ENCODE results near the gene FAM53C.

Gene FAM53C

GRCh38 chr5:138350563-138350890 lies 12.5 kb downstream of the FAM53C start:
- in situ Hi-C loops (cut with HindIII; ENCODE audit: low sequenced_read_pairs) = no loop called here

DNA sequence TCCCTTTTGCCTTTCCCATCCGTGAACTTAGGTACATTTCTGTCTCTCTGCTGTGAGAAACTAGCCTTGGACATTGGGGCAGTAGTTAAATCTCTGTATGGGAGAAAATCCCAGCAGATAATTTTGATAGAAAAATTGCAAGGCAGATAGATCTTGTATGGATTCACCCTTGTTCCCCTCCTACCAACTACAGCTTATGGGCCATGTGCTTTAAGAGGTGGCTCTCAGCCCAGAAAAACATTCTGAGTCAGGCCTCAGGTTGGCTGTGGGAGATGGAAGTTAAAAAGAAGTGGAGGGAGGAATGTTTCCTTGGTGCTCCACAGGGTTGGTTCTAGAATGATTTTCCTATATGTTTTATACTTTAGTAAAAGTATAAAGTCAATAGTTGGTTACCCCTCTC lies 13.0 kb downstream of the FAM53C start:
- in situ Hi-C loops (cut with HindIII; ENCODE audit: low sequenced_read_pairs) = no loop called here

DNA sequence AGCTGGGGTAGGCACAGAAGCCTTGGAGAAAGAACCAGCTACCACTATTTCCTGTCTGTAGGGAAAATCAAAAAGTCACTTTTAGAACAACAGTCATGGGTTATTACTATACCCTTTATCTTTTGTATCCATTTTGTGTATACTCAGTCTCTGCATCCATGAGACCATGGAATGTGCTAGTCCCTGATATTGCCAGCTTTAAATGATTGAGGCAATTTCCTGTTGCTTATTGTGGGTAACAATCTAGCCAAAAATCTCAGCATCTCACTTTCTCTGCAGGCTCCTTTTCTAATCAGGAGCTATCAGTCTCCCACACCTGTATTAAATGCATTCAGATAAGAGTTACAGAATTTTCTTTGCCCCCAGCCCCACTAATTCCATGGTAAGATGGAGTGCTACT lies 13.5 kb downstream of the FAM53C start:
- in situ Hi-C loops (cut with HindIII; ENCODE audit: low sequenced_read_pairs) = no loop called here

DNA sequence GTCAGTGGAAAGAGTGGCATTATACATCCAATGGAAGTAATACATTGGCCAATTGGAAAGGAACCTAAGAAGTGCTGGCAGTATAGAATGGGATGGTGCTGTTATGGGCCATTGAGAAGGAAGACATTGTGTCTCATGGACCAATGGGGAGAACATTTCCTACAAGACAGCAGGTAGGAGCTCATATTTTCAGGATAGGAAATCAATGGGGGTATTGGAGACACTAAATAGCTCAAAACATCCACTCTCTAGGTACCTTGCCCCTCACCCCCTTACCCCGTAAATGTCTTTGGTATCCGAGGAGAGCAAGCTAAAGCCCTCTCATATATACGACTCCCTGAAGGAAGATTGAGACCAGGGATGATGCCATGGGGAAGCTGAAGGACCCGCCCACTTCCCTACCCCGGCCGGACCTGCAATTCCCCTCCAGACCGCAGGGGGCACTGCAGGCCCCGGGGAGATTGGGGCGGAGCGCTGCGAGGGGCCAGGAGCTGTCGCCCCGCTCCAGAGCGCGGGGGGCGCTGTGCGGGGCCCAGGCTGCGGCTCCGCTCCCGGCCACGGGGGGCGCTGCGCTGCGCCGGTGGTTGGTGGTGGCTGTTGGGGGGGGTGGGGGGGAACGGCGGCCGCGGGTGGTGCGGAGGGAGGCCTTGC lies 14.1 kb downstream of the FAM53C start, which contains the start of gene KDM3B:
Gene KDM3B, plus strand, starts transcription at position 615 of the 651 bp plus-strand sequence. CDS start 111 bp downstream, outside the sequence.
- in situ Hi-C loops (cut with HindIII; ENCODE audit: low sequenced_read_pairs) = no loop called here

- in situ Hi-C loops (cut with HindIII; ENCODE audit: low sequenced_read_pairs) = no loop called here
Measured at GRCh38 chr5:138352722-138353559, 14.9 kb downstream of the FAM53C start.

DNA sequence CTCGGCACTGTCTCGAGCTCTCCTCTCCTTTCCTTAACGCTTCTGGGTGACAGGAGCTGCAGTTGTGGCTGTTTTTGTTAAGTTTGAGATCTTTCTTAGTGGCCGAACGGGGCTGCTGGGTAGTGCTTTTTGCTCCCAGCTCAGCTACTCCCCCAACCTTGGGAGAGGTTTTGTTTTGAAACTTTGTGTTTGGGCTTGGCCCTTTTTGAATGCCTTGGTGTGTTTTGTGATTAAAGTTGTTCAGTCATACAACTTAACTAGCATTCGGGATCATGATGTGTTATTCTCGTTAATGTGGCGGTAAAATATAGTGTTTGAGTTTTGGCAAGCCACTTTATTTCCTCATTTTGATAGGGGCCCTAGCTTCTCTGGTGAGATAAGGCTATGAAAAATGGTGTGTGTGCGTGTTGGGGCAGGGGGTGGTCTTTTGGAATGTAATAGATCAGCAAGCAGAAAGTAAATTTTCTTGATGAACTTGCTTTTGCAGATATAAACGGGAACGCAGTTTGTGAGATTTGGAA lies 15.6 kb downstream of the FAM53C start:
- in situ Hi-C loops (cut with HindIII; ENCODE audit: low sequenced_read_pairs) = no loop called here

GRCh38 chr5:138354387-138354786 lies 16.3 kb downstream of the FAM53C start:
- in situ Hi-C loops (cut with HindIII; ENCODE audit: low sequenced_read_pairs) = no loop called here

GRCh38 chr5:138354926-138355378 lies 16.9 kb downstream of the FAM53C start:
- in situ Hi-C loops (cut with HindIII; ENCODE audit: low sequenced_read_pairs) = no loop called here

GRCh38 chr5:138359621-138360020 lies 21.6 kb downstream of the FAM53C start:
- in situ Hi-C loops (cut with HindIII; ENCODE audit: low sequenced_read_pairs) = no loop called here

DNA sequence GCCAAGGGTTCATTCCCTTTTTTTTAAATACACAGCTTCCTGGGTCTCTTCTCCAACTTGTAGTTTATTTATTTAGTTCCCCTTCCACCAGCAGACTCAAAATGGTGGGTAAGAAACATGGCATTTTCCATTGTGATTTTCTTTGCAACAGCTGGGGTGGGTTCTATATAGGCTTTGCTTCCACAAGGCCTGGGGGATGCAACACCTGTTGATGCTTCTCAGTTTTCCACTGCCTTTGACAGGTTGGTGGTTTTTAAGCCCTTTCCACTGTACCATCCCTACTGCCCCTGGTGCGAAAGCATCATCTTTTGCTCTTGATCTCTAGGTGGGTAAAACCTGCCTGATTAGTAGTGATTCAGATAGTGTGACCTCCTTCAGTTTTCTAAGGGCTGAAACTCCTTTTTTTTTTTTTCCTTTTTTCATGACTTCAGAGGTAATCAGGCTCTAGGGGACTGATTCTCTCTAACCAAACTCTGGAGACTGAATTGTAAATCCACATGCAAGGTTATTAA lies 22.9 kb downstream of the FAM53C start:
- in situ Hi-C loops (cut with HindIII; ENCODE audit: low sequenced_read_pairs) = no loop called here

DNA sequence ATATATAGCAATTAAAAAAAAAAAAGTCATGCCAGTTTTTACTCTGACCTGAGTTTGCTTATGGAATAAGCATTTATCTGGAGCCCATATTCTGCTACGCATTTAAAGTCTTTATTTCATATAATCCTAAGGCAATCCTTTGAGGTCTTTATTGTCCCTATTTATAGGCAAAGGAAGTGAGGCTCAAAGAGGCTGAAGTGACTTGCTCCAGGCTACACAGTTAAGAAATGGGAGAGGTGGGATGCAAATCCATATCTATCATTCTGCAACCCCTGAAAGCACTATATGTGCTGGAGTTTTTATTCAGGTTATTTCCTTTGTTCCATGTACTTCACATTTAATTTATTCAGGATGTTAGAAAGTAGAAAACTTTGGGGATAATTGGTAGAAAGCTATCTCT lies 26.5 kb downstream of the FAM53C start:
- in situ Hi-C loops (cut with HindIII; ENCODE audit: low sequenced_read_pairs) = no loop called here

DNA sequence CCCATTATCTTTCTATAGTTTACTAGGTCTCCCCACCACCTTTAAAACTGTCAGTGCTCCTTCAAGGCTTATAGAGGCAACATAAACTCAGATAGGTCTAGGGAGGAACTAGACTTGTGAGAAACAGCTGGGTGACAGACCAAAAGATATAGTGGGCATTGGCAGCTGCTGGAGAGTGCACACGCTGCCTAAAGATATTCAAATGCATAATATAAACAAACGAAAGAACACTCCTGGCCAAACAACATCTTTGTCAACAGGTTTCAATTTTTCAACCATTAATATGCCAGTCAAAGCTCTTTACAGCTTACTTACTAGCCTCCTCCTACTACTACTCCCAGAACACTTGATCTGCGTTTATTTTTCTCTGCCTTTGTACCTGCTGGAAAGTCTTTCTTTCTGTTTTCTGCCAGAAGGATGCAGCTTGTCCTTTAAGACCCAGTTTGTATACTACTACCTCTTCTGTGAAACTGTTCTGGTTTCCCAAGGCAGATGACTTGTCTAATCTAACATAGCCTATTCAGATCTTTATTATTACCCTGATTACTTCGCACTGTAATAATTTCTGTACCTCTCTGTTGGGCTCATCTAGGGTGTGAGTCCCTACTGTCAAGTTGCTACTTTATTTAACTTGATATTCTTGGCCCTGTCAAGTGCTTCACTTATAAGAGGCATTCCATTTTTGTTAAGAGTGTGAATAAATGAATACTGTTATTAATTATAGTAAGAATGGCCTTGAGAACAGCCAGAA lies 28.7 kb downstream of the FAM53C start:
- in situ Hi-C loops (cut with HindIII; ENCODE audit: low sequenced_read_pairs) = no loop called here

DNA sequence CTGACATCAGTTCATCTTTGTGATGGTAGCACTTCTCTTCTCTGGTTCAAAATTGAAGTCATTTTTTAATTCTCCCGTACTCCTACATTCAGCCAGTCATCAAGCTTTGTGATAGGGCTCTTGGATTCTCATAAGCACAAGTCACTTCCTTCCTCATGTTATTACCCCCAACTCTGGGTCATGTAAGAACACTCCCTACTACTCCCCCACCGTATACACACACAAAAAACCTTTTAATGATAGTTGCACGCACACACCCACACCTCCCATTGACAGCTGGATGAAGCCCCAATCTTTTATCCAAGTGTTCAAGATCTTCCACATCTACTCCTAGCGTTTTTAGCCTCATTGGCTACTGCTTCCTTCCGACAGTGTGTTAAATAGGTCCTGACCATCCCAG lies 31.2 kb downstream of the FAM53C start:
- in situ Hi-C loops (cut with HindIII; ENCODE audit: low sequenced_read_pairs) = no loop called here

DNA sequence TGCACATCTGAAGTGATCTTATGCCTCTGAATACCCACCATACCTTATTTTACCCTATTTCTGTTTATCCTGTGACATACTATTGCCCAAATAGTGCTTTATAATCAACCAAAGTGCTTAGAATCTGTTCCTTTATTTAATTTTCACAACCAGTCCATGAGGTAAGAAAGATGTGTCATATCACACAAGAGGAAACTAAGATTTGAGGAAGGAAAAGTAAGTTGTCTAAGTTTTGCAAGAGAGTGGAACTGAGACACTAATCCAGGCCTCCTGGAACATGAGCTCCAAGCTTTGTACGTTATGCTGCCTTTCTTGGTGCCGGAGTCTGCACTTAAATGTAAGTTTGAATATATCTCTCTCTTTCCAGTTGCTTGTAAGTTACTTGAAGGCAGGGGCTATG lies 31.6 kb downstream of the FAM53C start:
- in situ Hi-C loops (cut with HindIII; ENCODE audit: low sequenced_read_pairs) = no loop called here

DNA sequence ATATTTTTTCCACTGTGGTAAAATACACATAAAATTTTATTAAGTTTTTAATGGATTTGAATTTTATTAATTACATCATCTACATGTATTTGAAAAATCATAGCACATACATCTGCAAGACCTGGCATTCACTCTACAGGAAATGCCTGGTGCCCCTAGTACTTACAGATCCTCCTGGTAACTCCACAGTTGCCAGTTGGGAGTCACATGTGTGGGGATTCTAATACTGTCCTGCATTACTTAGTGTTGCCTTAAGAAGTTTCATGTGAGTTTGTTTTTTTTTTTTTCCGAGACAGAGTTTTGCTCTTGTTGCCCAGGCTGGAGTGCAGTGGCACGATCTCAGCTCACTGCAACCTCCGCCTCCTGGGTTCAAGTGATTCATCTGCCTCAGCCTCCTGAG lies 32.5 kb downstream of the FAM53C start:
- in situ Hi-C loops (cut with HindIII; ENCODE audit: low sequenced_read_pairs) = no loop called here

DNA sequence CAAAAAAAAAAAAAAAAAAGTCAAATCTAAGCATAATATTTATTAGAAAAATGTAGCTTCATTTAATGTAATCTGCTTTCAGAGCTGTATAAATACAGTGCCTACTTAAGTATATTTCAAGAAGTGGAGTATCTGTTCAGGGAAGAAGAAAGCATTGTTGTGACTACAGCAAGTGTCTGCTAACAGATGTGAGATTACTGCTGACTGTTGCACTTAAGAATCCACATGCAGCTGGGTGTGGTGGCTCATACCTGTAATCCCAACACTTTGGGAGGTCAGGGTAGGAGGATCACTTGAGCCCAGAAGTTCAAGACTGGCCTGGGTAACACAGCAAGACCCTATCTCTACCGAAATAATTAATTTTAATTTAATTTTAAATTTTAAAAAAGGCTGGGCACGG lies 33.4 kb downstream of the FAM53C start:
- in situ Hi-C loops (cut with HindIII; ENCODE audit: low sequenced_read_pairs) = no loop called here

DNA sequence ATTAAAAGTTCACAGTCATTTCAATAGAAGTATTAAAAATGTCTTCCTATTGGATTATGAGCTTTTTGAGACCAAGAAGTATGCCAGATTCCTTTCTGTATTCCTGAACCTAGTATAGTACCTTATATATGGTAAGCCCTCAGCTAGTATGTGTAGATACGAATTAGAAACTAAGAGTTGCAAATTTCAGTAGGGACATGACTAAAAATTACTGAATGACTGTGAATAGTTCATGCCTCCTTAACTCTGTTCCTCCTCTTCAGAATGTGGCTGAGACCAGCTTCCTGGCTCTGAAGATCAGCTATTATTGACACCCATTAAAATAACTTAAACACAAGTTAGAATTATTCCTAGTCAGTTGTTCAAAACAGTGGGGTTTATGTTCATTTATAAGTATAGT lies 34.2 kb downstream of the FAM53C start:
- in situ Hi-C loops (cut with HindIII; ENCODE audit: low sequenced_read_pairs) = no loop called here

DNA sequence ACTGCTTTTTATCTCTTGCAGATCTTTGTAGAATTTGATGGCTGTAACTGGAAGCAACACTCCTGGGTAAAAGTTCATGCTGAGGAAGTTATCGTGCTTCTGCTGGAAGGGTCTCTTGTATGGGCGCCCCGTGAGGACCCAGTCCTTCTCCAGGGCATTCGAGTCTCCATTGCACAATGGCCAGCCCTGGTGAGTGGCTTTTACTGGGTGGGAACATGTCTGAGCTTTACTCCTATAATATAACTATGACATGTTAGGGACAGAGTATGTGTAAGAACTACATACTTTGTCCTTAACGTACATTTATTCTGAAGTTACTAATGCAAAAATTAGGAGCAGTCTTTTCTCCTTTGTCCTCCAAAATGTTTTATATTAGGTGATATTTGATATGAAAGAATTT lies 34.6 kb downstream of the FAM53C start:
- in situ Hi-C loops (cut with HindIII; ENCODE audit: low sequenced_read_pairs) = no loop called here

GRCh38 chr5:138382347-138382746 lies 44.3 kb downstream of the FAM53C start:
- in situ Hi-C loops (cut with HindIII; ENCODE audit: low sequenced_read_pairs) = no loop called here

- in situ Hi-C loops (cut with HindIII; ENCODE audit: low sequenced_read_pairs) = no loop called here
Measured at GRCh38 chr5:138385660-138386059, 47.6 kb downstream of the FAM53C start.

DNA sequence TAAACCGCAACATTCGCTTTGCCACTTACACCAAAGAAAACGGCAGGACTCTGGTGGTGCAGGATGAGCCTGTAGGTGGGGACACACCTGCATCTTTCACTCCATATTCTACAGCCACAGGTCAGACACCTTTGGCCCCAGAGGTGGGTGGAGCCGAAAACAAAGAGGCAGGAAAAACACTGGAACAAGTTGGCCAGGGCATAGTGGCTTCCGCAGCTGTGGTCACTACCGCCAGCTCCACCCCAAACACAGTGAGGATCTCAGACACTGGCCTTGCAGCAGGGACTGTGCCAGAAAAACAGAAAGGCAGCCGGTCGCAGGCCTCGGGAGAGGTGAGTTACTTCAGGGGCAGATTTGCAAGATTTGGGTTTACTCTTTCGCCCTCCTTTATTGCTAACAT lies 48.2 kb downstream of the FAM53C start:
- in situ Hi-C loops (cut with HindIII; ENCODE audit: low sequenced_read_pairs) = no loop called here

All from DLD1 (cell line).